Liver (tissue), 9 donors: ENCODE data around the gene SH2D3A. TPM values are rescaled to one million over a fixed set of nuclear protein-coding genes. Genes with fewer than 3 reads are reported as not detected.

Experiments used
- DNase-seq: peaks from one replicate; pipeline ENCODE4 v3.0.0-alpha.2; 2017; ENCODE audit warnings: low spot score
- H3K27ac ChIP-seq, 2 donors: one replicate each; pipeline ENCODE4 v1.7.0; 2013; ENCODE audit warnings: inconsistent platforms in 2 of 2, low read length in 2 of 2, control low read depth in 1 of 2, low read depth in 1 of 2, mild to moderate bottlenecking in 1 of 2
- H3K27me3 ChIP-seq, 4 donors: one replicate each; pipeline versions ENCODE4 v1.6.1 to v1.7.0; 2013; ENCODE audit warnings: low read length in 3 of 4, inconsistent platforms in 1 of 4, mild to moderate bottlenecking in 1 of 4, moderate library complexity in 1 of 4; ENCODE audit not compliant: control insufficient read depth in 4 of 4, insufficient read depth in 4 of 4
- H3K36me3 ChIP-seq, 4 donors: one replicate each; pipeline versions ENCODE4 v1.6.1 to v1.7.0; 2013; ENCODE audit warnings: low read length in 3 of 4, mild to moderate bottlenecking in 3 of 4, low read depth in 1 of 4, moderate library complexity in 1 of 4; ENCODE audit not compliant: control insufficient read depth in 4 of 4, insufficient read depth in 3 of 4
- H3K4me1 ChIP-seq, 4 donors: one replicate each; pipeline versions ENCODE4 v1.6.1 to v1.7.0; 2013; ENCODE audit warnings: low read length in 3 of 4, mild to moderate bottlenecking in 3 of 4, moderate library complexity in 1 of 4; ENCODE audit not compliant: control insufficient read depth in 4 of 4, insufficient read depth in 4 of 4
- H3K4me3 ChIP-seq, 3 donors: one replicate each; pipeline versions ENCODE4 v1.6.1 to v1.7.0; 2013; ENCODE audit warnings: low read length in 3 of 3, control low read depth in 1 of 3, low read depth in 1 of 3, mild to moderate bottlenecking in 1 of 3
- H3K9ac ChIP-seq, 2 donors: one replicate each; pipeline ENCODE4 v1.7.0; 2013; ENCODE audit warnings: low read length in 2 of 2, mild to moderate bottlenecking in 2 of 2, moderate library complexity in 2 of 2, control low read depth in 1 of 2, low read depth in 1 of 2
- H3K9me3 ChIP-seq, 4 donors: one replicate each; pipeline versions ENCODE4 v1.6.1 to v1.7.0; 2013; ENCODE audit warnings: low read length in 3 of 4; ENCODE audit not compliant: control insufficient read depth in 4 of 4
- EGR1 ChIP-seq, 2 donors: IDR thresholded peaks; 2 replicates each; pipeline ENCODE4 v1.6.1; 2016 to 2018; ENCODE audit warnings: antibody characterized with exemption in 2 of 2, low read depth in 2 of 2
- FOXA1 ChIP-seq: IDR thresholded peaks from 2 replicates; pipeline ENCODE4 v1.6.1; 2016; ENCODE audit warnings: antibody characterized with exemption
- HNF4A ChIP-seq, 2 donors: conservative IDR thresholded peaks; 2 replicates each; pipeline ENCODE4 v1.6.1; 2016; ENCODE audit warnings: antibody characterized with exemption in 2 of 2, mild to moderate bottlenecking in 2 of 2
- JUND ChIP-seq, 2 donors: IDR thresholded peaks; 2 replicates each; pipeline ENCODE4 v1.6.1; 2016; ENCODE audit warnings: antibody characterized with exemption in 2 of 2
- SP1 ChIP-seq: IDR thresholded peaks from 2 replicates; pipeline ENCODE4 v1.6.1; 2018; ENCODE audit warnings: antibody characterized with exemption, mild to moderate bottlenecking
- WGBS: extraction: QIAGEN DNeasy Blood & Tissue Kit; methylation state at CpG from one replicate; pipeline ENCODE4 v1.1.7; 2013; 5-methylcytosine and 5-hydroxymethylcytosine counted together
- polyA plus RNA-seq, 2 donors: library from polyadenylated mRNA; stranded (reverse) in 1 of 2; unstranded in 1 of 2; fragments of 200-250 nt in 1 of 2; fragments of >200 nt in 1 of 2; fragmentation: Nextera tagmentation in 1 of 2; extraction: Ambion mirVana in 1 of 2; gene quantifications; one replicate each; pipeline versions ENCODE4 v1.2.1 to v1.2.3, GENCODE V29; 2013 to 2015
- total RNA-seq, 2 donors: library from RNA; depleted of rRNA; stranded (reverse); fragments of >200 nt; gene quantifications; one replicate each; pipeline ENCODE4 v1.2.3, GENCODE V29; 2014
- TF ChIP-seq, protein P1 (sequence below): IDR thresholded peaks from 2 replicates; pipeline ENCODE4 v1.6.1; 2016; ENCODE audit warnings: antibody characterized with exemption, mild to moderate bottlenecking
- TF ChIP-seq, protein P2 (sequence below): fragments of 150-350 bp; IDR thresholded peaks from 2 replicates; pipeline ENCODE4 v1.5.1; 2017; ENCODE audit warnings: improper control_type of control experiment, low read depth, low read length; ENCODE audit not compliant: missing input control
- TF ChIP-seq, protein P3 (sequence below): IDR thresholded peaks from 2 replicates; pipeline ENCODE4 v1.6.1; 2016; ENCODE audit warnings: antibody characterized with exemption
- donor health status: healthy.
- donor health status: healthy.
- donor health status: healthy.
- donor health status: healthy.
- donor health status: healthy.

The SH2D3A gene
- total and polyA plus RNA-seq, 4 donors: 0.23 to 1.0 (median 0.77) TPM

DNA sequence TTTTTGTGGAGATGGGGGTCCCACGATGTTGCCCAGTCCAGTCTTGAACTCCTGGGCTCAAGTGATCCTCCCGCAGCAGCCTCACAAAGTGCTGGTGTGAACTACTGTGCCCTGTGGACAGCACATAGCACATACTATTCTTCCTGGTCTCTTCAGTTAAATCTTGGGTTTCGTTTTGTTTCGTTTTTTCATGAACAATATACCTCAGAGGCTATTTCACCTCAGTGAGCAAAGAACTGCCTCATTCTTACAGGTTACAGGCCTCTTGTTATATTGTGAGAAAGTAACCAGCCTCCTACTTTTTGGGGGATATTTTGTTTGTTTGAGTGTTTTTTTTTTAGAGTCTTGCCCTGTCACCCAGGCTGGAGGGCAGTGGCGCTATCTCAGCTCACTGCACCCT lies 45.5 kb downstream of the SH2D3A start:
- no peak for DNase-seq
- H3K4me1 ChIP-seq: peaks cover 5 to 60% (median 44%) of the 10 kb centered on the region in 4 donors
- peak overlapping the region; percentile 31 to 50 (median 38) for H3K4me3 ChIP-seq
- H3K27ac ChIP-seq: peak overlapping the region; percentile 73 to 84
- peak overlapping the region; percentile 12 to 22 for H3K9ac ChIP-seq
- TF ChIP-seq, protein P1, sequence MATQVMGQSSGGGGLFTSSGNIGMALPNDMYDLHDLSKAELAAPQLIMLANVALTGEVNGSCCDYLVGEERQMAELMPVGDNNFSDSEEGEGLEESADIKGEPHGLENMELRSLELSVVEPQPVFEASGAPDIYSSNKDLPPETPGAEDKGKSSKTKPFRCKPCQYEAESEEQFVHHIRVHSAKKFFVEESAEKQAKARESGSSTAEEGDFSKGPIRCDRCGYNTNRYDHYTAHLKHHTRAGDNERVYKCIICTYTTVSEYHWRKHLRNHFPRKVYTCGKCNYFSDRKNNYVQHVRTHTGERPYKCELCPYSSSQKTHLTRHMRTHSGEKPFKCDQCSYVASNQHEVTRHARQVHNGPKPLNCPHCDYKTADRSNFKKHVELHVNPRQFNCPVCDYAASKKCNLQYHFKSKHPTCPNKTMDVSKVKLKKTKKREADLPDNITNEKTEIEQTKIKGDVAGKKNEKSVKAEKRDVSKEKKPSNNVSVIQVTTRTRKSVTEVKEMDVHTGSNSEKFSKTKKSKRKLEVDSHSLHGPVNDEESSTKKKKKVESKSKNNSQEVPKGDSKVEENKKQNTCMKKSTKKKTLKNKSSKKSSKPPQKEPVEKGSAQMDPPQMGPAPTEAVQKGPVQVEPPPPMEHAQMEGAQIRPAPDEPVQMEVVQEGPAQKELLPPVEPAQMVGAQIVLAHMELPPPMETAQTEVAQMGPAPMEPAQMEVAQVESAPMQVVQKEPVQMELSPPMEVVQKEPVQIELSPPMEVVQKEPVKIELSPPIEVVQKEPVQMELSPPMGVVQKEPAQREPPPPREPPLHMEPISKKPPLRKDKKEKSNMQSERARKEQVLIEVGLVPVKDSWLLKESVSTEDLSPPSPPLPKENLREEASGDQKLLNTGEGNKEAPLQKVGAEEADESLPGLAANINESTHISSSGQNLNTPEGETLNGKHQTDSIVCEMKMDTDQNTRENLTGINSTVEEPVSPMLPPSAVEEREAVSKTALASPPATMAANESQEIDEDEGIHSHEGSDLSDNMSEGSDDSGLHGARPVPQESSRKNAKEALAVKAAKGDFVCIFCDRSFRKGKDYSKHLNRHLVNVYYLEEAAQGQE: peak; percentile 80
- TF ChIP-seq JUND (IDR thresholded peaks at IDR 0.05) (no peak), HNF4A (conservative IDR thresholded peaks at IDR 0.05) (no peak), SP1 (no peak), FOXA1 (no peak), EGR1 (IDR thresholded peaks at IDR 0.05; ENCODE audit: low read depth in 2 of 2) (no peak)
- TF ChIP-seq, protein P2, sequence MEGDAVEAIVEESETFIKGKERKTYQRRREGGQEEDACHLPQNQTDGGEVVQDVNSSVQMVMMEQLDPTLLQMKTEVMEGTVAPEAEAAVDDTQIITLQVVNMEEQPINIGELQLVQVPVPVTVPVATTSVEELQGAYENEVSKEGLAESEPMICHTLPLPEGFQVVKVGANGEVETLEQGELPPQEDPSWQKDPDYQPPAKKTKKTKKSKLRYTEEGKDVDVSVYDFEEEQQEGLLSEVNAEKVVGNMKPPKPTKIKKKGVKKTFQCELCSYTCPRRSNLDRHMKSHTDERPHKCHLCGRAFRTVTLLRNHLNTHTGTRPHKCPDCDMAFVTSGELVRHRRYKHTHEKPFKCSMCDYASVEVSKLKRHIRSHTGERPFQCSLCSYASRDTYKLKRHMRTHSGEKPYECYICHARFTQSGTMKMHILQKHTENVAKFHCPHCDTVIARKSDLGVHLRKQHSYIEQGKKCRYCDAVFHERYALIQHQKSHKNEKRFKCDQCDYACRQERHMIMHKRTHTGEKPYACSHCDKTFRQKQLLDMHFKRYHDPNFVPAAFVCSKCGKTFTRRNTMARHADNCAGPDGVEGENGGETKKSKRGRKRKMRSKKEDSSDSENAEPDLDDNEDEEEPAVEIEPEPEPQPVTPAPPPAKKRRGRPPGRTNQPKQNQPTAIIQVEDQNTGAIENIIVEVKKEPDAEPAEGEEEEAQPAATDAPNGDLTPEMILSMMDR: no peak
- TF ChIP-seq, protein P3, sequence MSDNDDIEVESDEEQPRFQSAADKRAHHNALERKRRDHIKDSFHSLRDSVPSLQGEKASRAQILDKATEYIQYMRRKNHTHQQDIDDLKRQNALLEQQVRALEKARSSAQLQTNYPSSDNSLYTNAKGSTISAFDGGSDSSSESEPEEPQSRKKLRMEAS: no peak
- no peaks in the 10 kb centered on the region for H3K9me3 ChIP-seq
- 44% methylated on average over 5 of the region's 5 CpGs for WGBS
- peaks cover 3 to 26% (median 18%) of the 10 kb centered on the region in 4 donors for H3K36me3 ChIP-seq
- H3K27me3 ChIP-seq: no peaks in the 10 kb centered on the region

DNA sequence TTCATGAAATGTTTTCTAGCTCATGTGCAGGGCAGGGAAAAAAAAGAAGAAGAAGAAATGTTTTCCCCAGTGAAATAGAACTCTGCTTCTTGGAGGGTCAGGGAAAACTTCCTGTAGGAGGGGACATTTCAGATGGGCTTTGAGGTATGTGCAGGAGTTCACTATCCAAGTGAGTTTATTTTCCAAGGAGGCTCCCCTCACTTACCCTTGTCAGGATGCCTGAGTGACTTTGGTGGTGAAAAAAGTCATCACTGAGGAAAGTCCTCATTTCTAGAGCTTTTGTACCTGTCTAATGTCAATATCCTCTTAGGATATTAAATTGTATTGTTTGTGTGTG lies 46.1 kb downstream of the SH2D3A start:
- Histone ChIP-seq H3K36me3 (peaks cover 3 to 27% (median 22%) of the 10 kb centered on the region in 4 donors), H3K27me3 (no peaks in the 10 kb centered on the region), H3K4me1 (peaks cover 5 to 62% (median 45%) of the 10 kb centered on the region in 4 donors), H3K9ac (no peak overlapping the region), H3K27ac (peak overlapping the region; percentile 73 to 84), H3K9me3 (no peaks in the 10 kb centered on the region), H3K4me3 (peak overlapping the region in 2 of 3 donors; percentile 31 to 38)
- TF ChIP-seq, protein P3: no peak
- TF ChIP-seq HNF4A (conservative IDR thresholded peaks at IDR 0.05) (no peak), SP1 (no peak)
- TF ChIP-seq, protein P2: no peak
- no peak for DNase-seq
